ENCODE measurements around the gene ELF4.

- TF ChIP-seq POLR2A (IDR thresholded peaks at IDR 0.05; ENCODE audit: low read length), result no peak
- TF ChIP-seq GATA1 (IDR thresholded peaks at IDR 0.05; ENCODE audit: low read depth, low read length), result no peak
Measured at GRCh38 chrX:130086447-130087206, 23.7 kb downstream of the ELF4 start.
